SJCRH30 (cell line): ENCODE measurements around the gene HMX3. TPM values are rescaled to one million over a fixed set of nuclear protein-coding genes. Genes with fewer than 3 reads are reported as not detected.
"Not testable (repeated sequence)": the region's sequence is repeated elsewhere in the genome, so short reads cannot be mapped to it uniquely, and the experiment has no call there.

Source experiments
- DNase-seq, 2 experiments: peaks; one replicate each; pipeline ENCODE4 v3.0.0-alpha.2; 2015 to 2020
- H3K27ac ChIP-seq: fragments of 250-450 bp; sonication (Bioruptor Pico); 2 replicates; pipeline ENCODE4 v1.5.1; 2020; ENCODE audit warnings: mild to moderate bottlenecking, moderate library complexity
- H3K27me3 ChIP-seq: fragments of 250-450 bp; sonication (Bioruptor Pico); 2 replicates; pipeline ENCODE4 v1.5.1; 2020; ENCODE audit warnings: mild to moderate bottlenecking, moderate library complexity
- H3K36me3 ChIP-seq: fragments of 250-450 bp; sonication (Bioruptor Pico); 2 replicates; pipeline ENCODE4 v1.5.1; 2020; ENCODE audit warnings: mild to moderate bottlenecking, moderate library complexity
- H3K4me1 ChIP-seq: fragments of 250-450 bp; sonication (Bioruptor Pico); 2 replicates; pipeline ENCODE4 v1.5.1; 2020; ENCODE audit warnings: mild to moderate bottlenecking, moderate library complexity
- H3K4me3 ChIP-seq: fragments of 250-450 bp; sonication (Bioruptor Pico); 2 replicates; pipeline ENCODE4 v1.5.1; 2020; ENCODE audit warnings: mild to moderate bottlenecking, moderate library complexity
- H3K9me3 ChIP-seq: fragments of 250-450 bp; sonication (Bioruptor Pico); replicated peaks from 2 replicates; pipeline ENCODE4 v1.5.1; 2020; ENCODE audit warnings: mild to moderate bottlenecking, moderate library complexity
- total RNA-seq: library from RNA; depleted of rRNA; stranded (reverse); fragments of >200 nt; shearing (Covaris generic); gene quantifications from 2 replicates; pipeline ENCODE4 v1.2.3, GENCODE V29; 2014; rRNA removed

Gene HMX3
- total RNA-seq, 1 experiment from 2014 or later, result 0.12 TPM

- H3K36me3 ChIP-seq, result peaks cover 27% of the 10 kb centered on the region
- DNase-seq, result no peak
- H3K27me3 ChIP-seq, result no peaks in the 10 kb centered on the region
- no peak overlapping the region for H3K4me3 ChIP-seq
- no peaks in the 10 kb centered on the region for H3K4me1 ChIP-seq
- no peaks in the 10 kb centered on the region for H3K9me3 ChIP-seq
- H3K27ac ChIP-seq, result no peak overlapping the region
Observed at GRCh38 chr10:123170961-123171360, 35.2 kb downstream of the HMX3 start.

DNA sequence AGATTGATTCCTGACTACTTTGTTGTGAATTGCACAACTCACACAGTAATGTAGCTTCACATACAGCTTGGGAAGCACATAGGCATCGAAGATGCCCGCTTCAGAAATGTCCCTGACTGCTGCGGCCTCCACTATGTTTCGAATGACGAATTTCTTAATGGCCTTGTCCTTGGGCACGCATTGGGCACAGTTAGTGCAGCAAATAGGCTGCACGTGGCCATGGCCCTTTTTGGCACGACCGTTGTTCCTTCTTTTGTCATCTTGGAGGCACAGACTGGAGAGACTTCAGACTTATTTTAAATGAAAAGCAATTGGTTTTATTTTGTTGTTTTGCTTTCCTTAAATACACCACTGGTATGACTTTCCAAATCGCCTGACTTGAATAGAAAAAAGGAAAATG lies 35.8 kb downstream of the HMX3 start:
- H3K4me3 ChIP-seq, DNase-seq, H3K9me3 ChIP-seq, H3K4me1 ChIP-seq, H3K27me3 ChIP-seq, H3K27ac ChIP-seq: not testable (repeated sequence)
- peaks cover 22% of the 10 kb centered on the region for H3K36me3 ChIP-seq

DNA sequence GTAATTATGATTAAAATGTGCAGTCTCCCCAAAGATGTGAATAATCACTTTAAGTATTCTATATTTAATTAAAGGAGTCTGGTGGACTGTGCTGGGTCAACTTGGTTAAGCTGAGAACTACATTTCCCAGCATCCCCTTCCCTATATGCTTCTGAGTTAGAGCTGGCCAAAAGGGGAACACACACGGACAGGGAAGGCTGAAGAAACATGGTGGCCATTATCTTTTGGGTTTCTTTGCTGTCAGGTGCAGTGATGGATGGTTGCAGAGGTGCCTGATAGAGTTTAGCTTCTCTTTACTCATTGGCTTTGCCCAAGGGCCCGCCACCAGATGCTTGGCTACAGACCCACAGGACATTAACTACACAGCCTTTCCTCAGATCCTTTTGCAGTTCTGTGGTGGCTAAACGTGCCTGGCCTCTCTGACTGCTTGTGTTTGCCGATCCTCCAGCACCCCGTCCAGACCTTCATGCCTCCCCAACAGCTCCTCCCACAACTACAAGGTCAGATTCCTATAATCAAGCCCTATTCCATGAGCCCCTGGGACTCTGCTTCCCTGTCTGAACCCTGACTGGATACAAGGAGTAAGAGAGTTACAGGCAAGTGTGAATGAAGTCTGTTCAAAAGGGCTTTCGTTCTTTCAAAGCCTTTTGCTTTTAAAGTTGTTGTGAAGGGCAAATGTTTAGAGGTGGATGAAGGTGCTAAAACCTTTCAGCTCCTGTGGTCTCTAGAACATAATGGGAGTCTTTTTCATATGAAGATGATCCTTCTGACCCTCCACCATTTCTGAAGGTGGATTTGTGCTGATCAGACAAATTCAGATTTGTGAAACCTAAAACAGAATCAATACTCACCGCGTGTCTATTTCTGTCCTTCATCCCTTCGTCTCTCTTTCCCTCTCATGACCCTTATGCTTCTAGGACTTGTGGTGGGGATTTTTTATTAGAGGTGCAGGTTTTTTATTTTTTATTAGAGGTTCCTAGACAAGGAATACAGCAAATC lies 39.9 kb downstream of the HMX3 start:
- H3K36me3 ChIP-seq, result no peaks in the 10 kb centered on the region; the same call in 1 of the 2 replicates
- no peaks in the 10 kb centered on the region for H3K27me3 ChIP-seq
- H3K9me3 ChIP-seq, result no peaks in the 10 kb centered on the region
- H3K4me1 ChIP-seq, result no peaks in the 10 kb centered on the region
- DNase-seq, result no peak
- H3K27ac ChIP-seq, result no peak overlapping the region
- no peak overlapping the region for H3K4me3 ChIP-seq

DNA sequence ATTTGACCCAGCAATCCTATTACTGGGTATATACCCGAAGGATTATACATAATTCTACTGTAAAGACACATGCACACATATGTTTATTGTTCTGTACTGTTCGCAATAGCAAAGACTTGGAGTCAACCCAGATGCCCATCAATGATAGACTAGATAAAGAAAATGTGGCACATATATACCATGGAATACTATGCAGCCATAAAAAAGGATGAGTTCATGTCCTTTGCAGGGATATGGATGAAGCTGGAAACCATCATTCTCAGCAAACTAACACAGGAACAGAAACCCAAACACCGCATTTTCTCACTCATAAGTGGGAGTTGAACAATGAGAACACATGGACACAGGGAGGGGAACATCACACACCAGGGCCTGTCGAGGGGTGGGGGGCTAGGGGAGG lies 42.6 kb downstream of the HMX3 start:
- H3K4me1 ChIP-seq, H3K27me3 ChIP-seq, H3K27ac ChIP-seq, H3K9me3 ChIP-seq, H3K36me3 ChIP-seq, H3K4me3 ChIP-seq, DNase-seq: not testable (repeated sequence)

DNA sequence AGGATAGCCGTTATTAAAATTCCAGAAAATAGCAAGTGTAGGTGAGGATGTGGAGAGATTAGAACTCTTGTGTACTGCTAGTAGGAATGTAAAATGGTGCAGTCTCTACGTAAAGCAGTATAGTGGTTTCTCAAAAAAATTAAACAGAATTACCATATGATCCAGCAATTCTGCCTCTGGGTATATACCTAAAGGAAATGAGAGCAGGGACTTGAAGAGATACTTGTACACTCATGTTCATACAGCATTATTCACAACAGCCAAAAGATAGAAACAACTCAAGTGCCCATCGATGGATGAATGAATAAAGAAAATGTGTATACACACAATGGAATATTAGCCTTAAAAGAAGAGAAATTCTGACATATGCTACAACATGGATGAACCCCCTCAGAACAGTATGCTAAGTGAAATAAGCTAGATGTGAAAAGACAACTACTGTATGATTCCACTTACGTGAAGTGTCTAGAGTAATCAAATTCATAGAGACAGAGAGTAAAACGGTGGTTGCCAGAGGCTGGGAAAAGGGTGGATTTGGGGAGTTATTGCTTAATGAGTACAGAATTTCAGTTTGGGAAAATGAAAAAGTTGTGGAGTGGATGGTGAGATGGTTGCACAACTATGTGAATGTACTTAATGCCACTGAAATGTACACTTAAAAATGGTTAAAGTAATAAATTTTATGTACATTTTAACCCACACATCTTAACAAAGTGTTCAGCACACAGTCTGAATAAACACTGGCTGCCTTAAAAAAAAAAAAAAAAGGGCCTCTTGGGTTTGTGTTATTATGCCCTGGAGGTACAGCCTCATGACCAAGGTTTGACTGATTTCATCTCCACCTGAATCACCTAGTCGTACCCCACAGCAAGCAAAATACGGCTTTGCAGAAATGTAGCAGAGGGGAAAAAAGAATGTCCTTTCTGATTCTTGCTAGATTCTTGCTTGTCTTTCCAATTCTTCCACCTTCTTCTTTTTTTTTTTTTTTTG lies 44.6 kb downstream of the HMX3 start:
- Histone ChIP-seq H3K9me3 (no peaks in the 10 kb centered on the region; the same call in 1 of the 2 replicates), H3K27me3 (no peaks in the 10 kb centered on the region), H3K36me3 (no peaks in the 10 kb centered on the region; the same call in 1 of the 2 replicates), H3K4me3 (no peak overlapping the region), H3K4me1 (no peaks in the 10 kb centered on the region), H3K27ac (no peak overlapping the region)
- no peak for DNase-seq

GRCh38 chr10:123183724-123184123 lies 48.0 kb downstream of the HMX3 start:
- DNase-seq, result no peak
- no peaks in the 10 kb centered on the region for H3K27me3 ChIP-seq
- H3K4me3 ChIP-seq, result no peak overlapping the region
- no peak overlapping the region for H3K27ac ChIP-seq
- no peaks in the 10 kb centered on the region for H3K4me1 ChIP-seq
- H3K36me3 ChIP-seq, result no peaks in the 10 kb centered on the region
- no peaks in the 10 kb centered on the region; the same call in 1 of the 2 replicates for H3K9me3 ChIP-seq

- Histone ChIP-seq H3K4me1 (no peaks in the 10 kb centered on the region), H3K4me3 (no peak overlapping the region), H3K27ac (no peak overlapping the region), H3K27me3 (no peaks in the 10 kb centered on the region), H3K9me3 (no peaks in the 10 kb centered on the region; the same call in 1 of the 2 replicates), H3K36me3 (no peaks in the 10 kb centered on the region)
- no peak for DNase-seq
Observed at GRCh38 chr10:123187781-123188180, 52.0 kb downstream of the HMX3 start.

Other genes with a start within 250 kb of the HMX3 start
- not detected in 2 replicates for gene FAM24A, start 225.4 kb upstream of the HMX3 start, total RNA-seq
- gene C10orf88, start 181.7 kb upstream of the HMX3 start, total RNA-seq, result 12.0 and 14.1 TPM in 2 replicates
- gene PSTK, start 155.6 kb upstream of the HMX3 start, total RNA-seq, result 6.8 and 7.9 TPM in 2 replicates
- gene IKZF5, start 127.2 kb upstream of the HMX3 start, total RNA-seq, result 7.8 and 9.3 TPM in 2 replicates
- gene ACADSB, start 127.0 kb upstream of the HMX3 start, total RNA-seq, result 8.0 and 9.6 TPM in 2 replicates
- not detected in 2 replicates for gene HMX2, start 12.2 kb downstream of the HMX3 start, total RNA-seq
- gene BUB3, start 18.4 kb downstream of the HMX3 start, total RNA-seq, result 211 and 218 TPM in 2 replicates